ENCODE results near the gene TACC3. TPM values are rescaled to one million over a fixed set of nuclear protein-coding genes. Genes with fewer than 3 reads are reported as not detected.

Gene TACC3
- total RNA-seq, 2 donors from 2014 or later: 20.6 to 99.7 TPM

- no peaks in the 10 kb centered on the region for H3K27me3 ChIP-seq
- H3K4me1 ChIP-seq: peaks cover 20% of the 10 kb centered on the region
- no peak overlapping the region for H3K4me3 ChIP-seq
- H3K9ac ChIP-seq (ENCODE audit: low read depth in 2 of 2, low read length in 2 of 2): peak overlapping the region; percentile 16 to 64
- H3K9me3 ChIP-seq: no peaks in the 10 kb centered on the region
- no peak for DNase-seq
- no peaks in the 10 kb centered on the region for H3K36me3 ChIP-seq
- TF ChIP-seq, protein P1, sequence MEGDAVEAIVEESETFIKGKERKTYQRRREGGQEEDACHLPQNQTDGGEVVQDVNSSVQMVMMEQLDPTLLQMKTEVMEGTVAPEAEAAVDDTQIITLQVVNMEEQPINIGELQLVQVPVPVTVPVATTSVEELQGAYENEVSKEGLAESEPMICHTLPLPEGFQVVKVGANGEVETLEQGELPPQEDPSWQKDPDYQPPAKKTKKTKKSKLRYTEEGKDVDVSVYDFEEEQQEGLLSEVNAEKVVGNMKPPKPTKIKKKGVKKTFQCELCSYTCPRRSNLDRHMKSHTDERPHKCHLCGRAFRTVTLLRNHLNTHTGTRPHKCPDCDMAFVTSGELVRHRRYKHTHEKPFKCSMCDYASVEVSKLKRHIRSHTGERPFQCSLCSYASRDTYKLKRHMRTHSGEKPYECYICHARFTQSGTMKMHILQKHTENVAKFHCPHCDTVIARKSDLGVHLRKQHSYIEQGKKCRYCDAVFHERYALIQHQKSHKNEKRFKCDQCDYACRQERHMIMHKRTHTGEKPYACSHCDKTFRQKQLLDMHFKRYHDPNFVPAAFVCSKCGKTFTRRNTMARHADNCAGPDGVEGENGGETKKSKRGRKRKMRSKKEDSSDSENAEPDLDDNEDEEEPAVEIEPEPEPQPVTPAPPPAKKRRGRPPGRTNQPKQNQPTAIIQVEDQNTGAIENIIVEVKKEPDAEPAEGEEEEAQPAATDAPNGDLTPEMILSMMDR (IDR thresholded peaks at IDR 0.05): no peak
- peak overlapping the region; percentile 72 for H3K27ac ChIP-seq
- intact Hi-C loops (cut with DNase I): loop anchor here (10.0 kb wide), 1 partner anchor 368 kb away; no protein-coding TSS in a partner anchor
These were observed 1.9 kb downstream of the TACC3 start for GRCh38 chr4:1723131-1723801.

- Histone ChIP-seq H3K27me3 (no peaks in the 10 kb centered on the region), H3K36me3 (no peaks in the 10 kb centered on the region), H3K4me3 (no peak overlapping the region), H3K9ac (ENCODE audit: low read depth in 2 of 2, low read length in 2 of 2) (no peak overlapping the region), H3K27ac (no peak overlapping the region), H3K9me3 (no peaks in the 10 kb centered on the region), H3K4me1 (peaks cover 12% of the 10 kb centered on the region)
- intact Hi-C loops (cut with DNase I): loop anchor here (5.0 to 10.0 kb wide), 2 partner anchors 33 to 371 kb away; no protein-coding TSS in a partner anchor
- TF ChIP-seq, protein P1 (IDR thresholded peaks at IDR 0.05): no peak
- DNase-seq: no peak
These were observed 4.2 kb downstream of the TACC3 start for GRCh38 chr4:1725521-1725920.

DNA sequence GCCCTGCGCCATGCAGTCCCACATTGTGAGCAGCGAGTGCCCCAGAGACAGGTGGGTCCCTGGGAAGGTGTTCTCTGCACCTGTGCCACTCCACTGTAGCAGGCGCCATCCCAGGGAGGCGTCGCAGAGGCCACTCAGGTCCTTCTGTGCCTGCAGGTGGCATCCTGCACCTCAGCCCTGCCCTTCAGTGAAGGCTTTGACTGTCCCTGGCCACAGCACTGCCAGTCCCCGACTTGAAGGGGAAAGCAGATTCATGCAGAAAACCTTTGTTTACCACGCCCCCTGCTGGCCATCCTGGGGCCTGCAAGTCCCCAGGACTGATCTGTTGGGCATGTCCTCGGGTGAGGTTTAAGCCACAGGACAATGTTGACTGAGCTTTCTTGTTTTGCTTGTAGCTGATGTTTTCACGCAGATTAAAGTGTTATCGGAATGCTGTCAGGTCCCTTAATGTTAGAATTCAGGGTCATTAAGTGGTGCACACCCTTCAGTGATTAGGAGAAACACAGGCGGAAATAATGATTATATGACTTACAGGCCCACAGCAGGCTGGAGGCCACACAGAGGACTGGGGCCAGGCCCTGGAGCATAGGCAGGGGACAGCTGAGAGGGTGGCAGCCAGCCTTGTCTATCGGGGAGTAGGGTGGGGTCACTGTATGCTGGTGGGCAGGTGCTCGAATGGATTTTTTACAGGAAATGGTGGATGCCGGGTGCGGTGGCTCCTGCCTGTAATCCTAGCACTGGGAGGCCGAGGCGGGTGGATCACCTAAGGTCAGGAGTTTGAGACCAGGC is 5.0 kb downstream of the TACC3 start:
- Histone ChIP-seq H3K9ac (ENCODE audit: low read depth in 2 of 2, low read length in 2 of 2) (peak overlapping the region in 1 of 2 donors; percentile 16), H3K27ac (peak overlapping the region; percentile 11), H3K4me1 (peaks cover 12% of the 10 kb centered on the region), H3K4me3 (no peak overlapping the region), H3K27me3 (no peaks in the 10 kb centered on the region), H3K9me3 (no peaks in the 10 kb centered on the region), H3K36me3 (no peaks in the 10 kb centered on the region)
- TF ChIP-seq, protein P1 (IDR thresholded peaks at IDR 0.05): peak; percentile 100
- DNase-seq: peak; percentile 95
- intact Hi-C loops (cut with DNase I): loop anchor here (5.0 to 10.0 kb wide), 2 partner anchors 34 to 372 kb away; no protein-coding TSS in a partner anchor

DNA sequence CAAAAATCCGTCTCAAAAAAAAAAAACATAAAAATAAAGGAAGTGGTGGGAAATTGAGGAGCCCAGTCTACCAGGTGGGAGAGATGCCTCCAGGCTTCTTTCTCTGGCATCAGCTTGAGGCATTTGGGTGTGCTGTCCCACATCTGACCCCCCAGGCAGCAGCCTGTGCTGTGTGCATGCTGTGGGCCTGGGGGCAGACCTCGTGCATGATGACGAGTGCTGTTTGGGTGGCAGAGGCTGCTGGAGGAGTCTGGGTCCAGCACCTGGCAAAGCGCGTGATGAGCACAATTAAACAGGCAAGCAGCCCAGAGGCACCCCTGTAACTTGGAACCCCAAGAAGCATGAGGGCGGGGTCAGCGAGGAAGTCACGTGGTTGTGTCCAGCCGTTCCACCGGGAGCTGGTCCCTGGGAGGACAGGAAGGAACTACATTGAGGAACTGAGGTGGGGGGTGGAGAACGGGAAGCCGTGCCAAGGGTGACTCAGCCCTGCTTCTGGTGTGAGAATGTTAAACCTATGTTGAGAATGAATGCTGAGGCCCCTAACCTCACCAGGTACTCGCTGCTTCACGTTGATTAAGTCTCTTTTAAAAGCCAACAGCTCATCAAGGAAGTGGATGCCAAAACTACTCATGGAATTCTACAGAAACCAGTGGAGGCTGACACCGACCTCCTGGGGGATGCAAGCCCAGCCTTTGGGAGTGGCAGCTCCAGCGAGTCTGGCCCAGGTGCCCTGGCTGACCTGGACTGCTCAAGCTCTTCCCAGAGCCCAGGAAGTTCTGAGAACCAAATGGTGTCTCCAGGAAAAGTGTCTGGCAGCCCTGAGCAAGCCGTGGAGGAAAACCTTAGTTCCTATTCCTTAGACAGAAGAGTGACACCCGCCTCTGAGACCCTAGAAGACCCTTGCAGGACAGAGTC is 6.1 kb downstream of the TACC3 start:
- no peak overlapping the region for H3K4me3 ChIP-seq
- H3K9ac ChIP-seq (ENCODE audit: low read depth in 2 of 2, low read length in 2 of 2): peak overlapping the region; percentile 24 to 44
- H3K27ac ChIP-seq: peak overlapping the region; percentile 11
- TF ChIP-seq, protein P1 (IDR thresholded peaks at IDR 0.05): no peak
- intact Hi-C loops (cut with DNase I): loop anchor here (5.0 to 10.0 kb wide), 2 partner anchors 35 to 373 kb away; no protein-coding TSS in a partner anchor
- no peaks in the 10 kb centered on the region for H3K27me3 ChIP-seq
- no peaks in the 10 kb centered on the region for H3K9me3 ChIP-seq
- peak; percentile 53 for DNase-seq
- H3K4me1 ChIP-seq: peaks cover 5% of the 10 kb centered on the region
- no peaks in the 10 kb centered on the region for H3K36me3 ChIP-seq
